H1 (cell line): ENCODE measurements around the gene ADD1. TPM values are rescaled to one million over a fixed set of nuclear protein-coding genes. Genes with fewer than 3 reads are reported as not detected.

ENCODE experiments used
- CTCF ChIA-PET: fragments of 300-600 bp; sonication (Branson Sonifier 250); formaldehyde crosslinking; loops from one replicate; lab custom pipeline; 2021; ENCODE audit not compliant: partially characterized antibody; lab: Charles Lee
- POLR2A ChIA-PET: fragments of 300-600 bp; sonication (Branson Sonifier 250); formaldehyde crosslinking; loops from one replicate; lab custom pipeline; 2021; ENCODE audit warnings: inconsistent platforms; ENCODE audit not compliant: partially characterized antibody; lab: Charles Lee
- DNase-seq, 2 experiments: peaks; one replicate each; pipeline versions ENCODE4 v3.0.0 to v3.0.0-alpha.2; 2010 to 2022; ENCODE audit warnings: low spot score in 2 of 2, low read depth in 1 of 2, mixed read lengths in 1 of 2
- FAIRE-seq: peaks from 2 replicates; lab custom pipeline; 2011; peaks lifted over from hg19 to GRCh38; lab: Jason Lieb, UNC
- H2AFZ ChIP-seq: 2 replicates; pipeline ENCODE4 v1.8.1; 2012; ENCODE audit warnings: low read length, inconsistent platforms
- H2AK5ac ChIP-seq: 2 replicates; pipeline ENCODE4 v1.6.1; 2013; ENCODE audit warnings: low read depth, low read length
- H2BK120ac ChIP-seq: replicated peaks from 2 replicates; pipeline ENCODE3; 2013; ENCODE audit warnings: low read depth, low read length, inconsistent platforms
- H2BK12ac ChIP-seq: 2 replicates; pipeline ENCODE4 v1.6.1; 2013; ENCODE audit warnings: low read depth, low read length
- H2BK15ac ChIP-seq: 2 replicates; pipeline ENCODE4 v1.6.1; 2013; ENCODE audit warnings: low read length
- H2BK20ac ChIP-seq: 2 replicates; pipeline ENCODE4 v1.6.1; 2013; ENCODE audit warnings: low read length
- H2BK5ac ChIP-seq: 2 replicates; pipeline ENCODE4 v1.6.1; 2013; ENCODE audit warnings: low read depth, low read length
- H3K14ac ChIP-seq: 2 replicates; pipeline ENCODE4 v1.6.1; 2013; ENCODE audit warnings: inconsistent platforms; ENCODE audit not compliant: insufficient read length
- H3K18ac ChIP-seq: 2 replicates; pipeline ENCODE4 v1.6.1; 2013; ENCODE audit warnings: low read length; ENCODE audit errors: extremely low read depth
- H3K23ac ChIP-seq: 2 replicates; pipeline ENCODE4 v1.6.1; 2013; ENCODE audit warnings: inconsistent platforms; ENCODE audit not compliant: insufficient read length
- H3K23me2 ChIP-seq: 2 replicates; pipeline ENCODE4 v1.6.1; 2013; ENCODE audit warnings: low read depth, low read length
- H3K27ac ChIP-seq: 2 replicates; pipeline ENCODE4 v1.6.1; 2011; ENCODE audit warnings: low read depth, low read length, inconsistent platforms
- H3K27me3 ChIP-seq, 4 experiments: replicated peaks in 1 of 4; 1 replicate in 1 of 4; 2 replicates in 3 of 4; pipeline versions ENCODE4 v1.6.1 to v1.8.1; 2011 to 2013; ENCODE audit warnings: low read length in 3 of 4, mild to moderate bottlenecking in 3 of 4, inconsistent platforms in 2 of 4, mixed read lengths in 2 of 4, moderate library complexity in 1 of 4; ENCODE audit not compliant: control insufficient read depth in 3 of 4, insufficient read depth in 3 of 4; ENCODE audit errors: extremely low read depth in 1 of 4
- H3K36me3 ChIP-seq, 4 experiments: 2 replicates each; pipeline versions ENCODE4 v1.6.1 to v1.8.1; 2011 to 2013; ENCODE audit warnings: mild to moderate bottlenecking in 4 of 4, low read length in 3 of 4, moderate library complexity in 2 of 4, control low read depth in 1 of 4, inconsistent platforms in 1 of 4; ENCODE audit not compliant: insufficient read depth in 4 of 4, control insufficient read depth in 2 of 4
- H3K4ac ChIP-seq: replicated peaks from 2 replicates; pipeline ENCODE3; 2013; ENCODE audit warnings: low read length, low read depth, mixed read lengths, inconsistent platforms; ENCODE audit not compliant: insufficient read length
- H3K4me1 ChIP-seq, 4 experiments: replicated peaks in 1 of 4; 1 replicate in 1 of 4; 2 replicates in 3 of 4; pipeline versions ENCODE4 v1.6.1 to v1.8.1; 2011 to 2013; ENCODE audit warnings: low read length in 3 of 4, inconsistent platforms in 2 of 4, mixed read lengths in 1 of 4; ENCODE audit not compliant: insufficient read depth in 4 of 4, control insufficient read depth in 3 of 4
- H3K4me2 ChIP-seq, 2 experiments: 2 replicates each; pipeline versions ENCODE4 v1.6.1 to v1.8.1; 2011 to 2013; ENCODE audit warnings: low read depth in 2 of 2, low read length in 2 of 2, control low read depth in 1 of 2, inconsistent platforms in 1 of 2, mild to moderate bottlenecking in 1 of 2; ENCODE audit not compliant: insufficient read depth in 1 of 2
- H3K4me3 ChIP-seq, 4 experiments: fragments of 200-600, 300-600 bp in 1 of 4; sonication (generic), shearing (Covaris generic), sonication (Bioruptor Twin) in 1 of 4; 2 replicates each; pipeline versions ENCODE4 v1.5.1 to v1.8.1; 2011 to 2016; ENCODE audit warnings: low read length in 4 of 4, low read depth in 3 of 4, control low read depth in 2 of 4, inconsistent platforms in 2 of 4, mild to moderate bottlenecking in 2 of 4, mixed read lengths in 1 of 4, moderate library complexity in 1 of 4; ENCODE audit not compliant: insufficient read depth in 2 of 4; ENCODE audit errors: extremely low read depth in 1 of 4
- H3K56ac ChIP-seq: replicated peaks from 2 replicates; pipeline ENCODE3; 2013; ENCODE audit warnings: low read depth, mild to moderate bottlenecking, mixed read lengths, low read length, inconsistent platforms; ENCODE audit not compliant: insufficient read length
- H3K79me1 ChIP-seq: 2 replicates; pipeline ENCODE4 v1.6.1; 2013; ENCODE audit warnings: low read depth, low read length, control low read depth
- H3K79me2 ChIP-seq, 2 experiments: 2 replicates each; pipeline versions ENCODE4 v1.6.1 to v1.8.1; 2012 to 2013; ENCODE audit warnings: low read length in 2 of 2, mild to moderate bottlenecking in 2 of 2, inconsistent platforms in 1 of 2; ENCODE audit not compliant: insufficient read depth in 2 of 2, control insufficient read depth in 1 of 2
- H3K9ac ChIP-seq, 4 experiments: replicated peaks in 1 of 4; 1 replicate in 1 of 4; 2 replicates in 3 of 4; pipeline versions ENCODE4 v1.6.1 to v1.8.1; 2011 to 2013; ENCODE audit warnings: low read depth in 3 of 4, low read length in 3 of 4, control low read depth in 2 of 4, mild to moderate bottlenecking in 2 of 4, moderate library complexity in 2 of 4, inconsistent platforms in 1 of 4; ENCODE audit errors: extremely low read depth in 1 of 4
- H3K9me3 ChIP-seq, 2 experiments: 2 replicates each; pipeline versions ENCODE4 v1.6.1 to v1.8.1; 2012 to 2013; ENCODE audit warnings: mild to moderate bottlenecking in 2 of 2, moderate library complexity in 2 of 2, control low read depth in 1 of 2, inconsistent platforms in 1 of 2, low read depth in 1 of 2, low read length in 1 of 2, mixed read lengths in 1 of 2; ENCODE audit not compliant: insufficient read depth in 2 of 2
- H4K20me1 ChIP-seq, 2 experiments: replicated peaks in 1 of 2; 2 replicates each; pipeline versions ENCODE3 to v1.8.1; 2011 to 2013; ENCODE audit warnings: inconsistent platforms in 2 of 2, low read length in 2 of 2, mild to moderate bottlenecking in 1 of 2; ENCODE audit not compliant: insufficient read depth in 2 of 2, control insufficient read depth in 1 of 2
- H4K5ac ChIP-seq: 2 replicates; pipeline ENCODE4 v1.6.1; 2013; ENCODE audit warnings: low read length, low read depth, mixed read lengths, inconsistent platforms; ENCODE audit not compliant: insufficient read length
- H4K8ac ChIP-seq: 2 replicates; pipeline ENCODE4 v1.8.0; 2013; ENCODE audit warnings: mild to moderate bottlenecking, moderate library complexity, low read length, inconsistent platforms; ENCODE audit not compliant: insufficient read depth; ENCODE audit errors: extremely low read depth
- H4K91ac ChIP-seq: replicated peaks from 2 replicates; pipeline ENCODE3; 2013; ENCODE audit warnings: low read length, mixed read lengths, inconsistent platforms; ENCODE audit not compliant: insufficient read length
- SRF ChIP-seq: IDR thresholded peaks from 2 replicates; pipeline ENCODE4 v1.6.1; 2011; ENCODE audit warnings: mild to moderate bottlenecking, low read depth, low read length, moderate library complexity
- TBP ChIP-seq: IDR thresholded peaks from 2 replicates; pipeline ENCODE4 v1.6.1; 2011; ENCODE audit warnings: low read depth, low read length, improper control_type of control experiment
- WGBS, 2 experiments: shearing (Covaris generic) in 1 of 2; methylation state at CpG; one replicate each; pipeline versions ENCODE4 v1.1.6 to v1.1.7; 2013 to 2015; ENCODE audit warnings: low lambda C conversion rate in 2 of 2, mixed read lengths in 2 of 2, inconsistent platforms in 1 of 2, low coverage in 1 of 2, missing lambda C conversion rate in 1 of 2; ENCODE audit not compliant: insufficient replicate concordance in 2 of 2, insufficient coverage in 1 of 2, insufficient read length in 1 of 2; ENCODE audit errors: extremely low coverage in 1 of 2, missing lambda C conversion rate in 1 of 2; 5-methylcytosine and 5-hydroxymethylcytosine counted together
- polyA plus RNA-seq, 7 experiments: library from polyadenylated mRNA; depleted of rRNA in 3 of 7; stranded (reverse) in 5 of 7; unstranded in 2 of 7; fragments of >200 nt in 5 of 7; fragments of 200-250 nt in 2 of 7; gene quantifications; 1 replicate in 5 of 7; 2 replicates in 1 of 7; 4 replicates in 1 of 7; pipeline versions ENCODE4 v1.2.1 to v1.2.3, GENCODE V29; 2011 to 2013; ENCODE audit warnings: missing spikeins in 2 of 7, mixed read lengths in 2 of 7
- total RNA-seq: library from RNA; stranded (reverse); fragmentation: NEBNext Ultra II Directional; extraction: Animal tissue kit (Norgen Biotek cat#: 25700); gene quantifications from 2 replicates; pipeline ENCODE4 v1.2.1, GENCODE V29; 2021

Gene ADD1
- total and polyA plus RNA-seq, 2 of the 8 experiments (the other 6 are each of a cell fraction or from before 2014, with no cell fraction given) = 113 to 143 TPM

GRCh38 chr4:2868877-2869487 lies 25.3 kb downstream of the ADD1 start:
- Histone ChIP-seq H3K23ac (no peak overlapping the region), H2AK5ac (no peak overlapping the region), H3K36me3 (no peaks in the 10 kb centered on the region), H2BK120ac (no peak overlapping the region), H4K20me1 (peaks cover 3 to 9% of the 10 kb centered on the region in 2 experiments), H3K27me3 (no peaks in the 10 kb centered on the region), H2BK15ac (0 out of 2 replicates have a peak overlapping the region, but pooled peaks have one; percentile 31), H3K56ac (no peak overlapping the region), H3K4me3 (no peak overlapping the region), H2AFZ (no peak overlapping the region), H2BK12ac (no peak overlapping the region), H3K18ac (0 out of 2 replicates have a peak overlapping the region, but pooled peaks have one; percentile 21), H4K5ac (no peak overlapping the region), H3K14ac (no peak overlapping the region), H3K79me1 (peaks cover 8% of the 10 kb centered on the region; the same call in 1 of the 2 replicates), H3K79me2 (peaks cover 9 to 89% of the 10 kb centered on the region in 2 experiments), H3K9me3 (no peaks in the 10 kb centered on the region), H4K8ac (no peak overlapping the region), H3K23me2 (no peaks in the 10 kb centered on the region), H2BK20ac (no peak overlapping the region), H2BK5ac (peak overlapping the region; percentile 42; the same call in 1 of the 2 replicates), H3K4ac (no peak overlapping the region), H3K4me1 (peaks cover 3 to 18% (median 11%) of the 10 kb centered on the region in 4 experiments; a peak in 5 of 7 replicates), H3K27ac (no peak overlapping the region), H3K9ac (no peak overlapping the region), H4K91ac (no peak overlapping the region), H3K4me2 (peak overlapping the region in 1 of 2 experiments; percentile 68; a peak in 1 of 4 replicates)
- FAIRE-seq (no peak), DNase-seq (no peak)
- ChIA-PET POLR2A (interaction anchor here (1.7 kb wide), 1 partner anchor 50 kb away, joined by 4 read pairs; no protein-coding TSS in a partner anchor), CTCF (interaction anchor here (2.6 kb wide), 1 partner anchor 9 kb away, joined by 7 read pairs; no protein-coding TSS in a partner anchor)
- TF ChIP-seq TBP = no peak
- 0 out of 2 replicates have a peak, but pooled peaks have one; percentile 44 for TF ChIP-seq SRF
- WGBS, 2 experiments = 83% methylated on average over 12 of the region's 12 CpGs; no CpG with 5 or more reads in 1 of the 2 experiments
